Upper lobe of left lung (tissue), 6 donors: ENCODE data around the gene LRRC17. TPM values are rescaled to one million over a fixed set of nuclear protein-coding genes. Genes with fewer than 3 reads are reported as not detected.

ENCODE experiments used
- ATAC-seq, 2 donors: fragments of 200-7000 bp; cut with Tn5 transposase; one replicate each; pipeline ENCODE4 v1.9.1; 2022; ENCODE audit warnings: mild to moderate bottlenecking in 2 of 2, moderate library complexity in 2 of 2; ENCODE audit not compliant: low FRiP score in 2 of 2
- DNase-seq, 2 donors: peaks; one replicate each; pipeline ENCODE4 v3.0.0-alpha.2; 2019 to 2020
- H3K27ac ChIP-seq, 4 donors: fragments of 200-600 bp; sonication (generic); one replicate each; pipeline ENCODE4 v1.5.1; 2016 to 2019
- H3K27me3 ChIP-seq, 4 donors: fragments of 200-600 bp; sonication (generic); one replicate each; pipeline ENCODE4 v1.5.1; 2017 to 2019
- H3K36me3 ChIP-seq, 4 donors: fragments of 200-600 bp; sonication (generic); one replicate each; pipeline ENCODE4 v1.5.1; 2016 to 2019
- H3K4me1 ChIP-seq, 4 donors: fragments of 200-600 bp; sonication (generic); one replicate each; pipeline ENCODE4 v1.5.1; 2018 to 2019
- H3K4me3 ChIP-seq, 4 donors: fragments of 200-600 bp; sonication (generic); one replicate each; pipeline ENCODE4 v1.5.1; 2017 to 2019; ENCODE audit warnings: mild to moderate bottlenecking in 2 of 4, moderate library complexity in 1 of 4
- H3K9me3 ChIP-seq, 4 donors: fragments of 200-600 bp; sonication (generic); one replicate each; pipeline ENCODE4 v1.5.1; 2018 to 2019
- CTCF ChIP-seq, 6 experiments: fragments of 450-650 bp in 4 of 6; fragments of 200-600 bp in 2 of 6; sonication (generic) in 2 of 6; IDR thresholded peaks; one replicate each; pipeline ENCODE4 v1.5.1; 2016 to 2019; ENCODE audit warnings: antibody characterized with exemption in 6 of 6
- EP300 ChIP-seq, 4 donors: sonication (generic); formaldehyde crosslinking; IDR thresholded peaks; one replicate each; pipeline ENCODE4 v1.5.1; 2017; ENCODE audit warnings: antibody characterized with exemption in 4 of 4, control low read depth in 2 of 4
- POLR2A ChIP-seq, 4 donors: fragments of 450-650 bp; IDR thresholded peaks; one replicate each; pipeline ENCODE4 v1.5.1; 2016 to 2017; ENCODE audit warnings: antibody characterized with exemption in 4 of 4, mild to moderate bottlenecking in 2 of 4
- POLR2AphosphoS5 ChIP-seq, 2 donors: sonication (generic); formaldehyde crosslinking; IDR thresholded peaks; one replicate each; pipeline ENCODE4 v1.5.1; 2017; ENCODE audit warnings: antibody characterized with exemption in 2 of 2
- WGBS, 2 donors: methylation state at CpG; one replicate each; pipeline ENCODE4 v1.1.5; 2017 to 2018; 5-methylcytosine and 5-hydroxymethylcytosine counted together
- total RNA-seq, 6 donors: library from RNA; depleted of rRNA in 4 of 6; stranded (reverse); fragments of >200 nt in 4 of 6; gene quantifications; one replicate each; pipeline versions ENCODE4 v1.1.0 to v1.2.1, GENCODE V29; 2016 to 2021
- donor health status: DM: no; HTN: no; CAD: no; lungs with moderate emphysema.
- donor health status: DM: no; HTN: yes; CAD: no; lungs with severe emphysema.

The LRRC17 gene
- total RNA-seq, 6 donors from 2014 or later, result 0.46 to 4.7 (median 3.4) TPM; not detected in 1

DNA sequence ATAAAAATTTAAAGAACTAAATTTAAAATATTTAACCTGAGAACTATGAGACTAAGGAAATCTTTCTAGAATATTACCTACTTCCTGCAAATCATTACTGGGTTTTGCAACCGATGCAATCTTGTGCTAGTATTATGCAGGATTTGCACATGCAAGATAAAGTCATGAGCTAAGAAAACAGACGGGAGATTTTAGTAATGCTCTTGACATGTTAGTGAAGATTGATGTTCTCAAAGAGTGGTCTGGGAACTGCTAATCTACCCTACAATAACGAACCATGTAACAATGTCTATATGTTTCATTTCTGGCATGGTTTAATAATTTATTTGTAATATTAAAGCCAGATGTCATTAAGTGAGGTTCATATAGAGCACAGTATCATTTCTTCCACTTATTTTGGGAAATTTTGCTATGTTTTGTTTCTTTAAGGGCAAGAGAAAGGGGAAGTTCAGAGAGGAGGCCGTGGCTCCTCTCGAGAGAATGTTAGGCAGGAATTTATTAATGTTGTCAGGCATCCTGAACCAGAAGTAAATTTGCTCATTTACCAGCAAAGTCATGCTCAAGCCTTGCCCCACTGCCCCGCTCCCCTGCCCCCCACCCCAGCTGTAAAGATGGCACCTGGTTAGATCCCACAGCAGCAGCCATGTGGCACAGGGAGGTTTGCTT is 22.8 kb downstream of the LRRC17 start:
- no peak for ATAC-seq

GRCh38 chr7:102938679-102939078 is 25.9 kb downstream of the LRRC17 start:
- Histone ChIP-seq H3K4me1 (peaks cover 4 to 11% (median 8%) of the 10 kb centered on the region in 4 donors), H3K9me3 (no peaks in the 10 kb centered on the region), H3K27ac (peak overlapping the region in 2 of 4 donors; percentile 29 to 44), H3K4me3 (no peak overlapping the region), H3K27me3 (no peaks in the 10 kb centered on the region), H3K36me3 (no peaks in the 10 kb centered on the region)
- ATAC-seq, result no peak
- 52 to 53% methylated on average over 1 of the region's 1 CpG for WGBS, 2 donors
- no peak for DNase-seq
- TF ChIP-seq CTCF (IDR thresholded peaks at IDR 0.05) (no peak), POLR2AphosphoS5 (IDR thresholded peaks at IDR 0.05) (no peak), POLR2A (IDR thresholded peaks at IDR 0.05) (no peak), EP300 (IDR thresholded peaks at IDR 0.05) (no peak)

More for the DNA sequence above, 22.8 kb downstream of the LRRC17 start:
- 44 to 50% methylated on average over 5 to 6 of the region's 6 CpGs for WGBS, 2 donors
- no peaks in the 10 kb centered on the region for H3K9me3 ChIP-seq
- no peak overlapping the region for H3K4me3 ChIP-seq
- no peaks in the 10 kb centered on the region for H3K27me3 ChIP-seq
- peak overlapping the region in 1 of 4 donors; percentile 40 for H3K27ac ChIP-seq
- no peaks in the 10 kb centered on the region for H3K36me3 ChIP-seq
- TF ChIP-seq CTCF (IDR thresholded peaks at IDR 0.05) (no peak), POLR2A (IDR thresholded peaks at IDR 0.05) (no peak), EP300 (IDR thresholded peaks at IDR 0.05) (no peak), POLR2AphosphoS5 (IDR thresholded peaks at IDR 0.05) (no peak)
- no peak for DNase-seq
- peaks cover 0 to 11% (median 4%) of the 10 kb centered on the region in 4 donors for H3K4me1 ChIP-seq

DNA sequence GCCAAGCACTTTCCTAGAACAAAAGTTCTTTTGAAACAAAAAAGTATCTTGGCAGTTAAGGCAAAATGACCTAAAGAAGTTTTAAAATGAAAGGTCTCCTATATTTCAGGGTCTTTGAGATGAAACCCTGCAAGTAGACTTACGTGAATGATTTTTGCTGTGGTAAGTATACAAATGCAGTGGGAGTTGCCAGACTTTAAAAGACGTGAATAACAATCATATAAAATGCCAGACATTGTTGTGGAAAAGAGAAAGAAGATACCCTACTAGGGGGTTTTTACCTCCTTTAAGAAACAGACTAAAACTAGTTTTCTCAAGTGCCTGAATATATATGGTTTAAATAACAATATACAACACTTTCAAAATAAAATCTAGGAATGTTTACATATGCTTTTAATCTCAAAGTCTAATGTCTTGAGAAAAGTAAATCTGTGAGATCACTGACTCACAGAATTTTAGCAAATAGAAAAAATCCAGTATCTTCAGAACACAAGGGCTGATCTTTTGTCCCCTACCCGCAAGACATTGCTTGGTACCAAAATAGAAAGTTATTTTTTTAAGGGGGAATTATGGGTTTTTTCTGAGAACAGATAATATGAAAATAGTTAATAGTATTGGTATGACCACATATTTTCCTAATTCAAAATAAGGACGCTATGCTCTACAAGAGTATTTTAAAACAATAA is 29.5 kb downstream of the LRRC17 start:
- Histone ChIP-seq H3K9me3 (no peaks in the 10 kb centered on the region), H3K27me3 (no peaks in the 10 kb centered on the region), H3K36me3 (no peaks in the 10 kb centered on the region), H3K4me1 (peaks cover 4 to 10% (median 6%) of the 10 kb centered on the region in 4 donors), H3K4me3 (no peak overlapping the region), H3K27ac (no peak overlapping the region)
- TF ChIP-seq POLR2AphosphoS5 (IDR thresholded peaks at IDR 0.05), result no peak
- TF ChIP-seq EP300 (IDR thresholded peaks at IDR 0.05), result no peak
- TF ChIP-seq CTCF (IDR thresholded peaks at IDR 0.05), result no peak
- no peak for TF ChIP-seq POLR2A (IDR thresholded peaks at IDR 0.05)
- DNase-seq (no peak), ATAC-seq (no peak)
- 57 to 61% methylated on average over 4 of the region's 4 CpGs for WGBS, 2 donors

DNA sequence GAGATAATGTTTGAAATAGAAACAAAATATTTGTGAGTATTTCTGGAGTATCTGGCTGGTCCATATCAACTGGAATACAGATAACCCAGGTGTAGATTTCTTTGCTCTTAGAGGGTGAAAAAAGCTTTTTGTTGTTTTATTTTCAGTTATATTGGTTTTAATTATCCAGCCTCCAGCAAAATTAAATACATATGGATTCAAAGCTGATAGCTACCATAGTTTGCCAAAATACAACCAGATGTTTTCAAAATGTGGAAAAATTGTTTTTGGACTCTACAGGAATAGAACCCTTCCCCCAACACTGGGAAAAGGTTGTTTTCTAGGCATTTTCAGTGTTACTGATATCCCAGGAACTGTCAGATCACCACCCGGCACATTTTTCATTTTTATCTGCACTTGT is 30.1 kb downstream of the LRRC17 start:
- H3K36me3 ChIP-seq, result no peaks in the 10 kb centered on the region
- WGBS, 2 donors, result 79 to 100% methylated on average over 1 of the region's 1 CpG
- H3K27ac ChIP-seq, result no peak overlapping the region
- no peak for ATAC-seq
- no peak for TF ChIP-seq POLR2AphosphoS5 (IDR thresholded peaks at IDR 0.05)
- peaks cover 4 to 10% (median 6%) of the 10 kb centered on the region in 4 donors for H3K4me1 ChIP-seq
- DNase-seq, result no peak
- no peaks in the 10 kb centered on the region for H3K9me3 ChIP-seq
- H3K4me3 ChIP-seq, result no peak overlapping the region
- no peaks in the 10 kb centered on the region for H3K27me3 ChIP-seq

DNA sequence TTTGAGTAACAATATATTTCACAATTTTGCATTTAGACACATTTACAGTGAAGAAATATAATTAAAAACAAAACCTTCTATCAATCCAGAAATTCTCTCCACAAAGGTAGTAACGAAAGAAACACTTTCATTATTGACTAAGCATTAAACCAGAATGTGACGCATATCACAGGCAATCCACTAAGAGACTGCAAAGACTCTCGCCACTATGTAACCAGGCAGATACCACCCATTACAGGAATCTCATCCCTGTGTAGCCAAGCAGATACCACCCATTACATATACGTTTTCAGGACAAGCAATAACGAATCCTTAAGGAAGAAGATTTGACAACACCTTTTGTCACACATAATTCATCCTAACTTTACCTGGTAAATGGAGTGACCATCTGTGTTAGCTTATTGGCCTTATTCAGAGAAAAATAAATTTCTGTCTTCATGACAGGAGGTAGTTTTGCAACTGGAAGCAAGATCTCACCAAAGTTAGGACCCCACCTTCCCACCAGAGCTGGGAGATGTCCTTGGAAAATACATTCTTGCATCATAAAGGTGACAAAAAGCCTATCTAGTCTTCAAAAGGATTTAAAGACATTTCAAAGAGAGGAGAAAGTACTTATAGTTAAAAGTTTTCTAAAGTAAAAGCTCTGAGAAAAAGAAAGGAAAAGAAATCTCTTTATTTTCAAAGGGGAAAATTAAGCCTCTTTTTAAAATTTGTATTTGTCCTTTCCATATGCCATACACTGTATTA is 30.8 kb downstream of the LRRC17 start:
- Histone ChIP-seq H3K4me3 (no peak overlapping the region), H3K9me3 (no peaks in the 10 kb centered on the region), H3K27me3 (no peaks in the 10 kb centered on the region), H3K36me3 (no peaks in the 10 kb centered on the region), H3K4me1 (peaks cover 0 to 7% (median 2%) of the 10 kb centered on the region in 4 donors), H3K27ac (no peak overlapping the region)
- WGBS, 2 donors, result 86 to 89% methylated on average over 5 of the region's 5 CpGs
- TF ChIP-seq POLR2AphosphoS5 (IDR thresholded peaks at IDR 0.05), result no peak
- TF ChIP-seq CTCF (IDR thresholded peaks at IDR 0.05), result no peak
- TF ChIP-seq EP300 (IDR thresholded peaks at IDR 0.05), result no peak
- TF ChIP-seq POLR2A (IDR thresholded peaks at IDR 0.05), result no peak
- no peak for DNase-seq
- no peak for ATAC-seq
